HepG2 (cell line): ENCODE data around the gene ZNF37A. TPM values are rescaled to one million over a fixed set of nuclear protein-coding genes. Genes with fewer than 3 reads are reported as not detected.
A peak's percentile ranks its signal among the peaks of the same experiment; 100 is the strongest.

Experiments used
- ATF5 ChIP-seq: sonication (generic); formaldehyde crosslinking; IDR thresholded peaks from 2 replicates; pipeline ENCODE4 v1.4.0; 2020; ENCODE audit warnings: mild to moderate bottlenecking, low read depth, missing genetic modification reagents
- ESRRA ChIP-seq: sonication (generic); formaldehyde crosslinking; IDR thresholded peaks from 2 replicates; pipeline ENCODE4 v1.5.1; 2020; ENCODE audit warnings: mild to moderate bottlenecking, low read depth, missing genetic modification reagents
- FOSL1 ChIP-seq: sonication (generic); formaldehyde crosslinking; IDR thresholded peaks from 2 replicates; pipeline ENCODE4 v1.9.0; 2021; ENCODE audit warnings: missing genetic modification reagents, borderline replicate concordance
- FOXO1 ChIP-seq: sonication (generic); formaldehyde crosslinking; IDR thresholded peaks from 2 replicates; pipeline ENCODE4 v1.4.0; 2020; ENCODE audit warnings: missing genetic modification reagents
- GTF2F1 ChIP-seq: fragments of 150-350 bp; IDR thresholded peaks from 2 replicates; pipeline ENCODE4 v1.6.1; 2014; ENCODE audit warnings: low read length
- MAZ ChIP-seq, 2 experiments: sonication (generic) in 1 of 2; formaldehyde crosslinking in 1 of 2; IDR thresholded peaks; 2 replicates each; pipeline versions ENCODE4 v1.5.0 to v1.6.1; 2012 to 2020; ENCODE audit warnings: low read depth in 2 of 2, mild to moderate bottlenecking in 2 of 2, borderline replicate concordance in 1 of 2, improper control_type of control experiment in 1 of 2, low read length in 1 of 2, missing genetic modification reagents in 1 of 2, moderate library complexity in 1 of 2
- MNT ChIP-seq: fragments of 450-650 bp; IDR thresholded peaks from 2 replicates; pipeline ENCODE4 v1.6.1; 2016
- NR1H2 ChIP-seq: sonication (generic); formaldehyde crosslinking; IDR thresholded peaks from 2 replicates; pipeline ENCODE4 v1.8.1; 2022; ENCODE audit warnings: low read depth, missing genetic modification reagents, borderline replicate concordance
- SMC3 ChIP-seq: IDR thresholded peaks from 2 replicates; pipeline ENCODE4 v1.6.1; 2011; ENCODE audit warnings: low read length, improper control_type of control experiment
- THRA ChIP-seq: sonication (generic); formaldehyde crosslinking; IDR thresholded peaks from 2 replicates; pipeline ENCODE4 v1.4.0; 2020; ENCODE audit warnings: missing genetic modification reagents, borderline replicate concordance
- ZNF468 ChIP-seq: sonication (generic); formaldehyde crosslinking; IDR thresholded peaks from 2 replicates; pipeline ENCODE4 v1.8.0; 2022; ENCODE audit warnings: mild to moderate bottlenecking, moderate library complexity, missing genetic modification reagents
- ZNF703 ChIP-seq: sonication (generic); formaldehyde crosslinking; IDR thresholded peaks from 2 replicates; pipeline ENCODE4 v1.5.1; 2020; ENCODE audit warnings: missing genetic modification reagents, mild to moderate bottlenecking, moderate library complexity, borderline replicate concordance
- ZNF766 ChIP-seq: sonication (generic); formaldehyde crosslinking; IDR thresholded peaks from 2 replicates; pipeline ENCODE4 v1.5.0; 2020; ENCODE audit warnings: missing genetic modification reagents, borderline replicate concordance
- polyA plus RNA-seq, 8 experiments: library from polyadenylated mRNA; depleted of rRNA in 3 of 8; stranded (reverse) in 7 of 8; unstranded in 1 of 8; fragments of >200 nt; fragmentation: Illumina TruSeq in 4 of 8; extraction: Trizol in 4 of 8; gene quantifications; 2 replicates each; pipeline versions ENCODE4 v1.2.1 to v1.2.3, GENCODE V29; 2011 to 2016; ENCODE audit warnings: low read depth in 4 of 8, missing spikeins in 1 of 8, mixed read lengths in 1 of 8; ENCODE audit not compliant: insufficient read depth in 1 of 8
- total RNA-seq, 5 experiments: library from RNA; depleted of rRNA; stranded (reverse); fragments of >200 nt; fragmentation: Illumina TruSeq; extraction: Trizol; gene quantifications; 2 replicates each; pipeline ENCODE4 v1.2.3, GENCODE V29; 2016; ENCODE audit warnings: low read depth in 1 of 5
- TF ChIP-seq, protein P1 (sequence below): sonication (generic); formaldehyde crosslinking; IDR thresholded peaks from 2 replicates; pipeline ENCODE4 v1.5.1; 2020; ENCODE audit warnings: mild to moderate bottlenecking, missing genetic modification reagents, moderate library complexity
- TF ChIP-seq, protein P2 (sequence below): sonication (generic); formaldehyde crosslinking; IDR thresholded peaks from 2 replicates; pipeline ENCODE4 v1.5.1; 2020; ENCODE audit warnings: mild to moderate bottlenecking, missing genetic modification reagents, borderline replicate concordance

Gene ZNF37A
- total and polyA plus RNA-seq, 2 of the 13 experiments (the other 11 are each of a cell fraction or from before 2014, with no cell fraction given): 8.0 to 12.6 TPM

- no peak for TF ChIP-seq MAZ (IDR thresholded peaks at IDR 0.05; ENCODE audit: borderline replicate concordance, low read depth, low read length)
- no peak for TF ChIP-seq MAZ (CRISPR knock-in tag; IDR thresholded peaks at IDR 0.05; ENCODE audit: low read depth)
- no peak for TF ChIP-seq ZNF703 (CRISPR knock-in tag)
- no peak for TF ChIP-seq ATF5
- no peak for TF ChIP-seq MNT
- peak; percentile 86 for TF ChIP-seq FOSL1 (CRISPR knock-in tag)
- no peak for TF ChIP-seq GTF2F1
- TF ChIP-seq THRA: peak; percentile 88; the same call in 1 of the 2 replicates
- peak; percentile 94 for TF ChIP-seq ESRRA (CRISPR knock-in tag)
- no peak for TF ChIP-seq ZNF766 (CRISPR knock-in tag)
- peak; percentile 12; the same call in 1 of the 2 replicates for TF ChIP-seq SMC3
- TF ChIP-seq, protein P1, sequence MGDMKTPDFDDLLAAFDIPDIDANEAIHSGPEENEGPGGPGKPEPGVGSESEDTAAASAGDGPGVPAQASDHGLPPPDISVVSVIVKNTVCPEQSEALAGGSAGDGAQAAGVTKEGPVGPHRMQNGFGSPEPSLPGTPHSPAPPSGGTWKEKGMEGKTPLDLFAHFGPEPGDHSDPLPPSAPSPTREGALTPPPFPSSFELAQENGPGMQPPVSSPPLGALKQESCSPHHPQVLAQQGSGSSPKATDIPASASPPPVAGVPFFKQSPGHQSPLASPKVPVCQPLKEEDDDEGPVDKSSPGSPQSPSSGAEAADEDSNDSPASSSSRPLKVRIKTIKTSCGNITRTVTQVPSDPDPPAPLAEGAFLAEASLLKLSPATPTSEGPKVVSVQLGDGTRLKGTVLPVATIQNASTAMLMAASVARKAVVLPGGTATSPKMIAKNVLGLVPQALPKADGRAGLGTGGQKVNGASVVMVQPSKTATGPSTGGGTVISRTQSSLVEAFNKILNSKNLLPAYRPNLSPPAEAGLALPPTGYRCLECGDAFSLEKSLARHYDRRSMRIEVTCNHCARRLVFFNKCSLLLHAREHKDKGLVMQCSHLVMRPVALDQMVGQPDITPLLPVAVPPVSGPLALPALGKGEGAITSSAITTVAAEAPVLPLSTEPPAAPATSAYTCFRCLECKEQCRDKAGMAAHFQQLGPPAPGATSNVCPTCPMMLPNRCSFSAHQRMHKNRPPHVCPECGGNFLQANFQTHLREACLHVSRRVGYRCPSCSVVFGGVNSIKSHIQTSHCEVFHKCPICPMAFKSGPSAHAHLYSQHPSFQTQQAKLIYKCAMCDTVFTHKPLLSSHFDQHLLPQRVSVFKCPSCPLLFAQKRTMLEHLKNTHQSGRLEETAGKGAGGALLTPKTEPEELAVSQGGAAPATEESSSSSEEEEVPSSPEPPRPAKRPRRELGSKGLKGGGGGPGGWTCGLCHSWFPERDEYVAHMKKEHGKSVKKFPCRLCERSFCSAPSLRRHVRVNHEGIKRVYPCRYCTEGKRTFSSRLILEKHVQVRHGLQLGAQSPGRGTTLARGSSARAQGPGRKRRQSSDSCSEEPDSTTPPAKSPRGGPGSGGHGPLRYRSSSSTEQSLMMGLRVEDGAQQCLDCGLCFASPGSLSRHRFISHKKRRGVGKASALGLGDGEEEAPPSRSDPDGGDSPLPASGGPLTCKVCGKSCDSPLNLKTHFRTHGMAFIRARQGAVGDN (CRISPR knock-in tag): peak; percentile 32; the same call in 1 of the 2 replicates
- peak; percentile 66; the same call in 1 of the 2 replicates for TF ChIP-seq FOXO1
- no peak for TF ChIP-seq ZNF468 (CRISPR knock-in tag)
- no peak for TF ChIP-seq NR1H2 (CRISPR knock-in tag)
- TF ChIP-seq, protein P2, sequence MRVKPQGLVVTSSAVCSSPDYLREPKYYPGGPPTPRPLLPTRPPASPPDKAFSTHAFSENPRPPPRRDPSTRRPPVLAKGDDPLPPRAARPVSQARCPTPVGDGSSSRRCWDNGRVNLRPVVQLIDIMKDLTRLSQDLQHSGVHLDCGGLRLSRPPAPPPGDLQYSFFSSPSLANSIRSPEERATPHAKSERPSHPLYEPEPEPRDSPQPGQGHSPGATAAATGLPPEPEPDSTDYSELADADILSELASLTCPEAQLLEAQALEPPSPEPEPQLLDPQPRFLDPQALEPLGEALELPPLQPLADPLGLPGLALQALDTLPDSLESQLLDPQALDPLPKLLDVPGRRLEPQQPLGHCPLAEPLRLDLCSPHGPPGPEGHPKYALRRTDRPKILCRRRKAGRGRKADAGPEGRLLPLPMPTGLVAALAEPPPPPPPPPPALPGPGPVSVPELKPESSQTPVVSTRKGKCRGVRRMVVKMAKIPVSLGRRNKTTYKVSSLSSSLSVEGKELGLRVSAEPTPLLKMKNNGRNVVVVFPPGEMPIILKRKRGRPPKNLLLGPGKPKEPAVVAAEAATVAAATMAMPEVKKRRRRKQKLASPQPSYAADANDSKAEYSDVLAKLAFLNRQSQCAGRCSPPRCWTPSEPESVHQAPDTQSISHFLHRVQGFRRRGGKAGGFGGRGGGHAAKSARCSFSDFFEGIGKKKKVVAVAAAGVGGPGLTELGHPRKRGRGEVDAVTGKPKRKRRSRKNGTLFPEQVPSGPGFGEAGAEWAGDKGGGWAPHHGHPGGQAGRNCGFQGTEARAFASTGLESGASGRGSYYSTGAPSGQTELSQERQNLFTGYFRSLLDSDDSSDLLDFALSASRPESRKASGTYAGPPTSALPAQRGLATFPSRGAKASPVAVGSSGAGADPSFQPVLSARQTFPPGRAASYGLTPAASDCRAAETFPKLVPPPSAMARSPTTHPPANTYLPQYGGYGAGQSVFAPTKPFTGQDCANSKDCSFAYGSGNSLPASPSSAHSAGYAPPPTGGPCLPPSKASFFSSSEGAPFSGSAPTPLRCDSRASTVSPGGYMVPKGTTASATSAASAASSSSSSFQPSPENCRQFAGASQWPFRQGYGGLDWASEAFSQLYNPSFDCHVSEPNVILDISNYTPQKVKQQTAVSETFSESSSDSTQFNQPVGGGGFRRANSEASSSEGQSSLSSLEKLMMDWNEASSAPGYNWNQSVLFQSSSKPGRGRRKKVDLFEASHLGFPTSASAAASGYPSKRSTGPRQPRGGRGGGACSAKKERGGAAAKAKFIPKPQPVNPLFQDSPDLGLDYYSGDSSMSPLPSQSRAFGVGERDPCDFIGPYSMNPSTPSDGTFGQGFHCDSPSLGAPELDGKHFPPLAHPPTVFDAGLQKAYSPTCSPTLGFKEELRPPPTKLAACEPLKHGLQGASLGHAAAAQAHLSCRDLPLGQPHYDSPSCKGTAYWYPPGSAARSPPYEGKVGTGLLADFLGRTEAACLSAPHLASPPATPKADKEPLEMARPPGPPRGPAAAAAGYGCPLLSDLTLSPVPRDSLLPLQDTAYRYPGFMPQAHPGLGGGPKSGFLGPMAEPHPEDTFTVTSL (CRISPR knock-in tag): peak; percentile 80
Measured at GRCh38 chr10:38143587-38143986, 49.5 kb downstream of the ZNF37A start (continued).
